Colonic mucosa (tissue), 4 donors: ENCODE data around the gene RPS5. TPM values are rescaled to one million over a fixed set of nuclear protein-coding genes. Genes with fewer than 3 reads are reported as not detected.

ENCODE experiments used
- DNase-seq: peaks from one replicate; pipeline ENCODE4 v3.0.0-alpha.2; 2020
- H3K27ac ChIP-seq: fragments of 200-600 bp; one replicate; pipeline ENCODE4 v1.8.0; 2021
- H3K27me3 ChIP-seq: fragments of 200-600 bp; one replicate; pipeline ENCODE4 v1.8.0; 2021
- H3K36me3 ChIP-seq: fragments of 200-600 bp; one replicate; pipeline ENCODE4 v1.8.0; 2021
- H3K4me1 ChIP-seq: fragments of 200-600 bp; one replicate; pipeline ENCODE4 v1.8.0; 2021; ENCODE audit warnings: mild to moderate bottlenecking
- H3K4me3 ChIP-seq: fragments of 200-600 bp; one replicate; pipeline ENCODE4 v1.8.0; 2021
- H3K9ac ChIP-seq, 2 donors: one replicate each; pipeline ENCODE4 v1.7.0; 2013; ENCODE audit warnings: control low read depth in 2 of 2, low read depth in 2 of 2, low read length in 2 of 2
- H3K9me3 ChIP-seq: fragments of 200-600 bp; one replicate; pipeline ENCODE4 v1.8.0; 2021
- CTCF ChIP-seq: fragments of 200-600 bp; IDR thresholded peaks from one replicate; pipeline ENCODE4 v1.8.0; 2022; ENCODE audit warnings: antibody characterized with exemption, mild to moderate bottlenecking
- intact Hi-C: fragments of 100-400 bp; cut with DNase I; formaldehyde crosslinking; loops from one replicate; pipeline ENCODE4 v1.14.1; 2022
- total RNA-seq, 2 donors: library from RNA; stranded (reverse); fragmentation: NEBNext Ultra II Directional in 1 of 2; extraction: Animal tissue kit (Norgen Biotek cat#: 25700) in 1 of 2; gene quantifications; one replicate each; pipeline ENCODE4 v1.2.1, GENCODE V29; 2021
- donor health status: healthy.
- donor health status: DM: no; HTN: no; CAD: no.
- donor health status: DM: no; HTN: no; CAD: no.

Gene RPS5
- total RNA-seq, 2 donors from 2014 or later: 781 to 884 TPM

GRCh38 chr19:58387338-58388174, 487 bp downstream of the RPS5 start:
- no peak for DNase-seq
- Histone ChIP-seq H3K4me1 (peaks cover 6% of the 10 kb centered on the region), H3K9me3 (no peaks in the 10 kb centered on the region), H3K27me3 (no peaks in the 10 kb centered on the region), H3K9ac (peak overlapping the region; percentile 61 to 85), H3K36me3 (peaks cover 11% of the 10 kb centered on the region), H3K27ac (peak overlapping the region; percentile 94), H3K4me3 (peak overlapping the region; percentile 85)
- intact Hi-C loops: no loop called here
- no peak for TF ChIP-seq CTCF

- H3K36me3 ChIP-seq: peaks cover 11% of the 10 kb centered on the region
- peaks cover 6% of the 10 kb centered on the region for H3K4me1 ChIP-seq
- no peaks in the 10 kb centered on the region for H3K9me3 ChIP-seq
- no peak for DNase-seq
- no peak overlapping the region for H3K27ac ChIP-seq
- intact Hi-C loops: no loop called here
- H3K27me3 ChIP-seq: no peaks in the 10 kb centered on the region
- TF ChIP-seq CTCF: no peak
- peak overlapping the region; percentile 85 for H3K4me3 ChIP-seq
- peak overlapping the region; percentile 61 to 85 for H3K9ac ChIP-seq
These were observed 1.1 kb downstream of the RPS5 start for GRCh38 chr19:58388175-58388526.

GRCh38 chr19:58392945-58393724, 6.1 kb downstream of the RPS5 start:
- intact Hi-C loops: no loop called here
- H3K27me3 ChIP-seq: peaks cover 23% of the 10 kb centered on the region
- no peak overlapping the region for H3K9ac ChIP-seq
- peaks cover under 1% of the 10 kb centered on the region for H3K4me1 ChIP-seq
- H3K4me3 ChIP-seq: no peak overlapping the region
- H3K36me3 ChIP-seq: peaks cover 17% of the 10 kb centered on the region
- no peak overlapping the region for H3K27ac ChIP-seq
- DNase-seq: no peak
- no peak for TF ChIP-seq CTCF
- H3K9me3 ChIP-seq: no peaks in the 10 kb centered on the region

GRCh38 chr19:58393725-58394033, 6.6 kb downstream of the RPS5 start:
- peaks cover 17% of the 10 kb centered on the region for H3K36me3 ChIP-seq
- DNase-seq: no peak
- peaks cover 23% of the 10 kb centered on the region for H3K27me3 ChIP-seq
- H3K4me1 ChIP-seq: no peaks in the 10 kb centered on the region
- no peak overlapping the region for H3K9ac ChIP-seq
- intact Hi-C loops: no loop called here
- no peak overlapping the region for H3K27ac ChIP-seq
- TF ChIP-seq CTCF: no peak
- H3K4me3 ChIP-seq: no peak overlapping the region
- no peaks in the 10 kb centered on the region for H3K9me3 ChIP-seq

- no peak for TF ChIP-seq CTCF
- Histone ChIP-seq H3K4me3 (no peak overlapping the region), H3K27ac (no peak overlapping the region), H3K4me1 (no peaks in the 10 kb centered on the region), H3K36me3 (peaks cover 17% of the 10 kb centered on the region), H3K27me3 (peaks cover 23% of the 10 kb centered on the region), H3K9me3 (no peaks in the 10 kb centered on the region), H3K9ac (no peak overlapping the region)
- intact Hi-C loops: no loop called here
- no peak for DNase-seq
These were observed 7.8 kb downstream of the RPS5 start for GRCh38 chr19:58394821-58395219.
